SK-N-SH (cell line): Measurements from ENCODE around the gene C2orf72. TPM values are rescaled to one million over a fixed set of nuclear protein-coding genes. Genes with fewer than 3 reads are reported as not detected.
"Not testable (repeated sequence)": the region's sequence is repeated elsewhere in the genome, so short reads cannot be mapped to it uniquely, and the experiment has no call there.

ENCODE experiments used
- CTCF ChIA-PET: fragments of 300-600, 350-600 bp; formaldehyde crosslinking; extraction: SDS; loops from one replicate; lab custom pipeline; 2021; lab: Yijun Ruan, JAX
- POLR2A ChIA-PET: fragments of 350-600 bp; sonication (Branson Sonifier 250); formaldehyde crosslinking; extraction: SDS; loops from one replicate; lab custom pipeline; 2020; ENCODE audit warnings: antibody characterized with exemption, inconsistent platforms; lab: Yijun Ruan, JAX
- DNase-seq: peaks from one replicate; pipeline ENCODE4 v3.0.0; 2012
- H2AFZ ChIP-seq: fragments of 200-600 bp; sonication (generic); 2 replicates; pipeline ENCODE4 v1.8.1; 2016; ENCODE audit warnings: antibody characterized with exemption, mild to moderate bottlenecking, low read depth
- H3F3A ChIP-seq: fragments of 200-600 bp; sonication (generic); replicated peaks from 2 replicates; pipeline ENCODE3; 2016; ENCODE audit warnings: antibody characterized with exemption, mild to moderate bottlenecking; ENCODE audit not compliant: insufficient read depth
- H3K27ac ChIP-seq, 2 experiments: fragments of 200-500 bp in 1 of 2; fragments of 200-600 bp in 1 of 2; sonication (Bioruptor generic) in 1 of 2; sonication (generic), shearing (Covaris generic) in 1 of 2; 2 replicates each; pipeline versions ENCODE4 v1.5.1 to v1.6.1; 2014 to 2016; ENCODE audit warnings: low read depth in 2 of 2, inconsistent platforms in 1 of 2, low read length in 1 of 2, mild to moderate bottlenecking in 1 of 2, mixed read lengths in 1 of 2
- H3K27me3 ChIP-seq: fragments of 200-600 bp; sonication (generic), shearing (Covaris generic); 2 replicates; pipeline ENCODE4 v1.6.1; 2016; ENCODE audit warnings: mixed run types; ENCODE audit not compliant: insufficient read depth
- H3K36me3 ChIP-seq, 2 experiments: fragments of 200-500 bp in 1 of 2; fragments of 200-600 bp in 1 of 2; sonication (Bioruptor generic) in 1 of 2; sonication (generic) in 1 of 2; replicated peaks in 1 of 2; 2 replicates each; pipeline versions ENCODE3 to v1.5.1; 2014 to 2016; ENCODE audit warnings: low read length in 1 of 2, mild to moderate bottlenecking in 1 of 2; ENCODE audit not compliant: insufficient read depth in 2 of 2, control insufficient read depth in 1 of 2
- H3K4me1 ChIP-seq, 2 experiments: fragments of 200-500 bp in 1 of 2; fragments of 200-600 bp in 1 of 2; sonication (Bioruptor generic) in 1 of 2; sonication (generic), shearing (Covaris generic) in 1 of 2; 2 replicates each; pipeline versions ENCODE4 v1.5.1 to v1.6.1; 2014 to 2016; ENCODE audit warnings: low read depth in 1 of 2, low read length in 1 of 2, mixed run types in 1 of 2; ENCODE audit not compliant: insufficient read depth in 2 of 2, control insufficient read depth in 1 of 2
- H3K4me2 ChIP-seq: fragments of 200-600 bp; sonication (generic), shearing (Covaris generic); 2 replicates; pipeline ENCODE4 v1.6.1; 2017; ENCODE audit warnings: mixed run types
- H3K4me3 ChIP-seq, 2 experiments: fragments of 200-500 bp in 1 of 2; fragments of 200-600 bp in 1 of 2; sonication (Bioruptor generic) in 1 of 2; sonication (generic), shearing (Covaris generic) in 1 of 2; 2 replicates each; pipeline versions ENCODE4 v1.5.1 to v1.8.1; 2014 to 2016; ENCODE audit warnings: low read depth in 2 of 2, inconsistent platforms in 1 of 2, low read length in 1 of 2, mild to moderate bottlenecking in 1 of 2, mixed read lengths in 1 of 2, moderate library complexity in 1 of 2
- H3K79me2 ChIP-seq: fragments of 200-600 bp; sonication (generic); 2 replicates; pipeline ENCODE4 v1.8.1; 2017; ENCODE audit warnings: mild to moderate bottlenecking; ENCODE audit not compliant: insufficient read depth
- H3K9ac ChIP-seq: fragments of 200-600 bp; sonication (generic); 2 replicates; pipeline ENCODE4 v1.6.1; 2017; ENCODE audit warnings: mixed run types
- H3K9me2 ChIP-seq: fragments of 200-600 bp; sonication (generic); 2 replicates; pipeline ENCODE4 v1.6.1; 2017; ENCODE audit warnings: mixed run types
- H3K9me3 ChIP-seq: fragments of 200-600 bp; sonication (generic); 2 replicates; pipeline ENCODE4 v1.6.1; 2017; ENCODE audit warnings: mixed run types, mild to moderate bottlenecking, moderate library complexity
- H4K20me1 ChIP-seq: fragments of 200-600 bp; sonication (generic); 2 replicates; pipeline ENCODE4 v1.6.1; 2017; ENCODE audit warnings: mild to moderate bottlenecking, mixed run types; ENCODE audit not compliant: insufficient read depth
- FOXM1 ChIP-seq: IDR thresholded peaks from 2 replicates; pipeline ENCODE4 v1.4.0; 2012; ENCODE audit warnings: low read depth, mild to moderate bottlenecking
- JUND ChIP-seq: IDR thresholded peaks from 2 replicates; pipeline ENCODE4 v1.4.0; 2012
- NRF1 ChIP-seq: IDR thresholded peaks from 2 replicates; pipeline ENCODE4 v1.6.1; 2012; ENCODE audit warnings: low read depth, mild to moderate bottlenecking, low read length
- PBX3 ChIP-seq: IDR thresholded peaks from 2 replicates; pipeline ENCODE4; 2012
- RAD21 ChIP-seq: IDR thresholded peaks from 2 replicates; pipeline ENCODE4 v1.6.1; 2012; ENCODE audit warnings: mild to moderate bottlenecking, low read length
- RFX5 ChIP-seq: IDR thresholded peaks from 2 replicates; pipeline ENCODE4 v1.6.1; 2012; ENCODE audit warnings: mild to moderate bottlenecking, improper control_type of control experiment, low read length
- SIN3A ChIP-seq: IDR thresholded peaks from 2 replicates; pipeline ENCODE4 v1.6.1; 2012; ENCODE audit warnings: low read depth, mild to moderate bottlenecking, low read length, moderate library complexity, borderline replicate concordance
- SMC3 ChIP-seq: IDR thresholded peaks from 2 replicates; pipeline ENCODE4 v1.6.1; 2012; ENCODE audit warnings: low read depth, low read length, improper control_type of control experiment
- TEAD4 ChIP-seq: IDR thresholded peaks from 2 replicates; pipeline ENCODE4 v1.4.0; 2012; ENCODE audit warnings: mild to moderate bottlenecking, borderline replicate concordance; ENCODE audit not compliant: insufficient read depth
- WGBS: methylation state at CpG from one replicate; pipeline ENCODE4 v1.1.6; 2017; ENCODE audit warnings: low lambda C conversion rate; 5-methylcytosine and 5-hydroxymethylcytosine counted together
- polyA plus RNA-seq, 3 experiments: library from polyadenylated mRNA; depleted of rRNA; stranded (reverse); fragments of >200 nt; gene quantifications; 2 replicates each; pipeline ENCODE4 v1.2.3, GENCODE V29; 2012
- TF ChIP-seq, protein P1 (sequence below): IDR thresholded peaks from 2 replicates; pipeline ENCODE4 v1.6.1; 2012; ENCODE audit warnings: mild to moderate bottlenecking, low read depth, low read length, moderate library complexity
- TF ChIP-seq, protein P2 (sequence below): fragments of 200-600 bp; sonication (generic); IDR thresholded peaks from 2 replicates; pipeline ENCODE4 v1.6.1; 2017; ENCODE audit warnings: antibody characterized with exemption, mild to moderate bottlenecking, moderate library complexity
- TF ChIP-seq, protein P3 (sequence below): IDR thresholded peaks from 2 replicates; pipeline ENCODE4 v1.4.0; 2012; ENCODE audit warnings: low read depth

Gene C2orf72
- polyA plus RNA-seq, 1 of the 3 experiments (the other 2 are of a cell fraction): 0.35 TPM

- TF ChIP-seq, protein P1, sequence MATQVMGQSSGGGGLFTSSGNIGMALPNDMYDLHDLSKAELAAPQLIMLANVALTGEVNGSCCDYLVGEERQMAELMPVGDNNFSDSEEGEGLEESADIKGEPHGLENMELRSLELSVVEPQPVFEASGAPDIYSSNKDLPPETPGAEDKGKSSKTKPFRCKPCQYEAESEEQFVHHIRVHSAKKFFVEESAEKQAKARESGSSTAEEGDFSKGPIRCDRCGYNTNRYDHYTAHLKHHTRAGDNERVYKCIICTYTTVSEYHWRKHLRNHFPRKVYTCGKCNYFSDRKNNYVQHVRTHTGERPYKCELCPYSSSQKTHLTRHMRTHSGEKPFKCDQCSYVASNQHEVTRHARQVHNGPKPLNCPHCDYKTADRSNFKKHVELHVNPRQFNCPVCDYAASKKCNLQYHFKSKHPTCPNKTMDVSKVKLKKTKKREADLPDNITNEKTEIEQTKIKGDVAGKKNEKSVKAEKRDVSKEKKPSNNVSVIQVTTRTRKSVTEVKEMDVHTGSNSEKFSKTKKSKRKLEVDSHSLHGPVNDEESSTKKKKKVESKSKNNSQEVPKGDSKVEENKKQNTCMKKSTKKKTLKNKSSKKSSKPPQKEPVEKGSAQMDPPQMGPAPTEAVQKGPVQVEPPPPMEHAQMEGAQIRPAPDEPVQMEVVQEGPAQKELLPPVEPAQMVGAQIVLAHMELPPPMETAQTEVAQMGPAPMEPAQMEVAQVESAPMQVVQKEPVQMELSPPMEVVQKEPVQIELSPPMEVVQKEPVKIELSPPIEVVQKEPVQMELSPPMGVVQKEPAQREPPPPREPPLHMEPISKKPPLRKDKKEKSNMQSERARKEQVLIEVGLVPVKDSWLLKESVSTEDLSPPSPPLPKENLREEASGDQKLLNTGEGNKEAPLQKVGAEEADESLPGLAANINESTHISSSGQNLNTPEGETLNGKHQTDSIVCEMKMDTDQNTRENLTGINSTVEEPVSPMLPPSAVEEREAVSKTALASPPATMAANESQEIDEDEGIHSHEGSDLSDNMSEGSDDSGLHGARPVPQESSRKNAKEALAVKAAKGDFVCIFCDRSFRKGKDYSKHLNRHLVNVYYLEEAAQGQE: no peak
- TF ChIP-seq PBX3: no peak
- no peak for TF ChIP-seq RFX5
- TF ChIP-seq SIN3A: no peak
Measured at GRCh38 chr2:231003186-231003585, 34.1 kb upstream of the C2orf72 start (continued).

GRCh38 chr2:231004930-231005329 lies 32.4 kb upstream of the C2orf72 start:
- H4K20me1 ChIP-seq, DNase-seq, H3F3A ChIP-seq, H2AFZ ChIP-seq, H3K4me2 ChIP-seq, POLR2A ChIA-PET, H3K79me2 ChIP-seq, H3K4me1 ChIP-seq, H3K4me3 ChIP-seq, H3K9ac ChIP-seq, H3K36me3 ChIP-seq, H3K9me2 ChIP-seq, H3K9me3 ChIP-seq, H3K27ac ChIP-seq: not testable (repeated sequence)
- CTCF ChIA-PET: interaction anchor here (2.0 kb wide), 1 partner anchor 18 kb away, joined by 11 read pairs; no protein-coding TSS in a partner anchor
- peaks cover 18% of the 10 kb centered on the region; the same call in 1 of the 2 replicates for H3K27me3 ChIP-seq

DNA sequence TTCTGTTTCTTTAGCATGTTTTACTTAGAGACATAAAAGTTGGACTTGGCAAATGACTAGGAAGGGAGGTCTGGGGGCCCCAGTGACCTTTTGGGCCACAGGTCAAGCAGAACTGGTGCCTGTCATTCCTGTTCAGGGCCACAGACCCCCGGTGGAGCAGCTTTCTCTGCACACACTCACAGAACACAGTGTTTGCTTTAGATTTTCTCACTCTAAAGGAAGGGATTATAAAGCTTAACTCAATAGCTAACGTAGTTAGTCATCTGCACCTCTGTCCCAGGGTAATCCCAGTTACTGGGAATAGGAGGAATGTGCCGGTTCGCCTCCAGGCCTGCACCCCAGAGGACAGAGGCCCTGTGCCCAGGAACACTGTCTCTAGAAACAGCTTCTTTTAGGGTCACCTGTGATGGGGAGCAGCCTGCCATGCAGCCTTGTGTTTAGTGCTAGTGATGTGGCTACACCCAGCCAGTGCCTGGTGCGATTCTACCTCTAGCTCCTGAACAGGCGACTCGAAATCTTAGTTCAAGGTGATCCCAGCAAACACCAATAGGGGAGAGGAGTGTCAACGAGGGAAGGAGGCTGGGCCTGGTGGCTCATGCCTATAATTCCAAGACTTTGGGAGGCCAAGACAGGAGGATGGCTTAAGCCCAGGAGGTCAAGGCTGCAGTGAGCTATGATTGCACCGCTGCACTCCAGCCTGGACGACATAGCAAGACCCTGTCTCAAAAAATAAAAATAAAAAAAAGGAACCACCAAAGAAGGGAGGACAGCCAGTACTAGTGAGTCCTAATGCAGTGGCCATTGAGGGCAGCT lies 29.8 kb upstream of the C2orf72 start:
- POLR2A ChIA-PET: interaction anchor here (1.1 kb wide), 1 partner anchor 43 kb away, joined by 3 read pairs; no protein-coding TSS in a partner anchor
- Histone ChIP-seq H3K9ac (no peak overlapping the region), H3K9me3 (no peaks in the 10 kb centered on the region), H4K20me1 (no peaks in the 10 kb centered on the region), H3K4me1 (no peaks in the 10 kb centered on the region), H3K27me3 (peaks cover 13% of the 10 kb centered on the region; the same call in 1 of the 2 replicates), H2AFZ (no peak overlapping the region), H3F3A (no peaks in the 10 kb centered on the region), H3K4me3 (no peak overlapping the region), H3K9me2 (no peaks in the 10 kb centered on the region), H3K4me2 (no peak overlapping the region), H3K36me3 (no peaks in the 10 kb centered on the region), H3K27ac (no peak overlapping the region), H3K79me2 (no peaks in the 10 kb centered on the region)
- no peak for TF ChIP-seq RAD21
- TF ChIP-seq FOXM1: no peak
- no peak for TF ChIP-seq SMC3
- TF ChIP-seq JUND: no peak
- TF ChIP-seq, protein P2, sequence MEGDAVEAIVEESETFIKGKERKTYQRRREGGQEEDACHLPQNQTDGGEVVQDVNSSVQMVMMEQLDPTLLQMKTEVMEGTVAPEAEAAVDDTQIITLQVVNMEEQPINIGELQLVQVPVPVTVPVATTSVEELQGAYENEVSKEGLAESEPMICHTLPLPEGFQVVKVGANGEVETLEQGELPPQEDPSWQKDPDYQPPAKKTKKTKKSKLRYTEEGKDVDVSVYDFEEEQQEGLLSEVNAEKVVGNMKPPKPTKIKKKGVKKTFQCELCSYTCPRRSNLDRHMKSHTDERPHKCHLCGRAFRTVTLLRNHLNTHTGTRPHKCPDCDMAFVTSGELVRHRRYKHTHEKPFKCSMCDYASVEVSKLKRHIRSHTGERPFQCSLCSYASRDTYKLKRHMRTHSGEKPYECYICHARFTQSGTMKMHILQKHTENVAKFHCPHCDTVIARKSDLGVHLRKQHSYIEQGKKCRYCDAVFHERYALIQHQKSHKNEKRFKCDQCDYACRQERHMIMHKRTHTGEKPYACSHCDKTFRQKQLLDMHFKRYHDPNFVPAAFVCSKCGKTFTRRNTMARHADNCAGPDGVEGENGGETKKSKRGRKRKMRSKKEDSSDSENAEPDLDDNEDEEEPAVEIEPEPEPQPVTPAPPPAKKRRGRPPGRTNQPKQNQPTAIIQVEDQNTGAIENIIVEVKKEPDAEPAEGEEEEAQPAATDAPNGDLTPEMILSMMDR: no peak
- TF ChIP-seq TEAD4: no peak
- TF ChIP-seq NRF1: no peak
- TF ChIP-seq, protein P3, sequence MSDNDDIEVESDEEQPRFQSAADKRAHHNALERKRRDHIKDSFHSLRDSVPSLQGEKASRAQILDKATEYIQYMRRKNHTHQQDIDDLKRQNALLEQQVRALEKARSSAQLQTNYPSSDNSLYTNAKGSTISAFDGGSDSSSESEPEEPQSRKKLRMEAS: no peak
- no peak for DNase-seq
- WGBS: 36% methylated on average over 9 of the region's 10 CpGs
- CTCF ChIA-PET: interaction anchor here (0.6 to 4.0 kb wide), 7 partner anchors 9 to 183 kb away, joined by 3 to 27 read pairs (median 5); no protein-coding TSS in a partner anchor
